ENCODE results near the gene PFKFB2. TPM values are rescaled to one million over a fixed set of nuclear protein-coding genes. Genes with fewer than 3 reads are reported as not detected.

Gene PFKFB2
- total RNA-seq, 1 experiment from 2014 or later, result 16.8 TPM

- TF ChIP-seq STAT6 (CRISPR knock-in tag; conservative IDR thresholded peaks at IDR 0.05; ENCODE audit: low read depth), result no peak
- no peak for TF ChIP-seq ZNF281 (CRISPR knock-in tag; IDR thresholded peaks at IDR 0.05)
- TF ChIP-seq CREB1 (CRISPR knock-in tag; IDR thresholded peaks at IDR 0.05), result no peak
- TF ChIP-seq NR3C1 (CRISPR knock-in tag; conservative IDR thresholded peaks at IDR 0.05; ENCODE audit: low read depth), result no peak
Observed at GRCh38 chr1:207017615-207018559, 35.2 kb upstream of the PFKFB2 start (continued).

- ATAC-seq (no peak), DNase-seq (ENCODE audit: low spot score) (no peak)
- H3K27ac Mint-ChIP-seq, result no peak overlapping the region
- no peaks in the 10 kb centered on the region for H3K4me1 Mint-ChIP-seq
- peaks cover 10% of the 10 kb centered on the region for H3K27me3 Mint-ChIP-seq (ENCODE audit: low read depth)
- ChIA-PET CTCF (interaction anchor here (1.4 kb wide), 1 partner anchor 37 kb away, joined by 3 read pairs; no protein-coding TSS in a partner anchor), POLR2A (interaction anchor here (1.6 kb wide), 1 partner anchor 14 kb away, joined by 4 read pairs; the partner anchor contains the start of gene C1orf116)
- H3K36me3 Mint-ChIP-seq, result no peaks in the 10 kb centered on the region; the same call in 1 of the 2 replicates
- no peak overlapping the region for H3K4me3 Mint-ChIP-seq
- H3K9me3 Mint-ChIP-seq, result no peaks in the 10 kb centered on the region
- TF ChIP-seq ESRRA (CRISPR knock-in tag; IDR thresholded peaks at IDR 0.05; ENCODE audit: borderline replicate concordance) (no peak), ZNF317 (CRISPR knock-in tag; IDR thresholded peaks at IDR 0.05; ENCODE audit: borderline replicate concordance, low read depth) (no peak), E2F1 (CRISPR knock-in tag; IDR thresholded peaks at IDR 0.05) (no peak), MXD4 (CRISPR knock-in tag; IDR thresholded peaks at IDR 0.05; ENCODE audit: borderline replicate concordance) (no peak), ZNF138 (CRISPR knock-in tag; conservative IDR thresholded peaks at IDR 0.05) (no peak), CDX4 (CRISPR knock-in tag; IDR thresholded peaks at IDR 0.05; ENCODE audit: borderline replicate concordance) (no peak), MAX (CRISPR knock-in tag; IDR thresholded peaks at IDR 0.05) (no peak), SMAD4 (CRISPR knock-in tag; IDR thresholded peaks at IDR 0.05) (no peak), ATF1 (CRISPR knock-in tag; IDR thresholded peaks at IDR 0.05) (no peak), ZNF423 (CRISPR knock-in tag; IDR thresholded peaks at IDR 0.05) (no peak), FOXJ3 (CRISPR knock-in tag; IDR thresholded peaks at IDR 0.05; ENCODE audit: borderline replicate concordance) (no peak), SOX15 (CRISPR knock-in tag; IDR thresholded peaks at IDR 0.05) (no peak), GRHL2 (CRISPR knock-in tag; IDR thresholded peaks at IDR 0.05; ENCODE audit: insufficient replicate concordance, severe bottlenecking) (no peak), TP53 (CRISPR knock-in tag; IDR thresholded peaks at IDR 0.05) (no peak), ZBTB43 (CRISPR knock-in tag; IDR thresholded peaks at IDR 0.05) (no peak), PRDM15 (CRISPR knock-in tag; IDR thresholded peaks at IDR 0.05) (no peak)
Observed at GRCh38 chr1:207018707-207019106, 34.4 kb upstream of the PFKFB2 start.

Measured in WTC11 (cell line).